SK-N-SH treated with all-trans-retinoic acid at 6 μM for 48 hours (cell line): ENCODE data around the gene DEPDC5.

Source experiments
- ATAC-seq: fragments of 200-7000 bp; cut with Tn5 transposase; 3 replicates; pipeline ENCODE4 v1.9.1; 2020; ENCODE audit warnings: mild to moderate bottlenecking, moderate library complexity
- BACH2 ChIP-seq: fragments of 250-450 bp; sonication (Bioruptor Pico); IDR thresholded peaks from 2 replicates; pipeline ENCODE4 v1.9.0; 2021; ENCODE audit warnings: mild to moderate bottlenecking, borderline replicate concordance
- CSDC2 ChIP-seq: fragments of 250-450 bp; sonication (Bioruptor Pico); IDR thresholded peaks from 2 replicates; pipeline ENCODE4 v1.5.0; 2020; ENCODE audit warnings: mild to moderate bottlenecking, moderate library complexity
- CSRNP3 ChIP-seq: fragments of 250-450 bp; sonication (Bioruptor Pico); IDR thresholded peaks from 2 replicates; pipeline ENCODE4 v1.5.1; 2021; ENCODE audit warnings: mild to moderate bottlenecking, moderate library complexity
- ESRRG ChIP-seq: fragments of 250-450 bp; sonication (Bioruptor Pico); IDR thresholded peaks from 2 replicates; pipeline ENCODE4 v1.6.1; 2021; ENCODE audit warnings: mild to moderate bottlenecking
- GLIS3 ChIP-seq: fragments of 250-450 bp; sonication (Bioruptor Pico); IDR thresholded peaks from 2 replicates; pipeline ENCODE4 v1.5.0; 2020; ENCODE audit warnings: mild to moderate bottlenecking, moderate library complexity
- ISL1 ChIP-seq: fragments of 250-450 bp; sonication (Bioruptor Pico); IDR thresholded peaks from 2 replicates; pipeline ENCODE4 v2.1.2; 2022; ENCODE audit warnings: mild to moderate bottlenecking, moderate library complexity
- OSR1 ChIP-seq: fragments of 250-450 bp; sonication (Bioruptor Pico); IDR thresholded peaks from 2 replicates; pipeline ENCODE4 v1.8.0; 2022; ENCODE audit warnings: moderate library complexity, mild to moderate bottlenecking, inconsistent platforms
- PATZ1 ChIP-seq: fragments of 250-450 bp; sonication (Bioruptor Pico); IDR thresholded peaks from 2 replicates; pipeline ENCODE4 v1.8.0; 2020; ENCODE audit warnings: mild to moderate bottlenecking, moderate library complexity, borderline replicate concordance
- POU6F1 ChIP-seq: fragments of 250-450 bp; sonication (Bioruptor Pico); IDR thresholded peaks from 2 replicates; pipeline ENCODE4 v1.8.0; 2021; ENCODE audit warnings: low read depth, mild to moderate bottlenecking, moderate library complexity, borderline replicate concordance
- PPARA ChIP-seq: fragments of 250-450 bp; sonication (Bioruptor Pico); IDR thresholded peaks from 2 replicates; pipeline ENCODE4 v1.5.0; 2020; ENCODE audit warnings: mild to moderate bottlenecking, borderline replicate concordance
- RARB ChIP-seq: fragments of 250-450 bp; sonication (Bioruptor Pico); IDR thresholded peaks from 2 replicates; pipeline ENCODE4 v1.8.0; 2021; ENCODE audit warnings: mild to moderate bottlenecking, moderate library complexity
- TCF4 ChIP-seq: fragments of 250-450 bp; sonication (Bioruptor Pico); IDR thresholded peaks from 2 replicates; pipeline ENCODE4 v1.8.0; 2021; ENCODE audit warnings: mild to moderate bottlenecking, moderate library complexity, borderline replicate concordance
- TOX ChIP-seq: fragments of 250-450 bp; sonication (Bioruptor Pico); IDR thresholded peaks from 2 replicates; pipeline ENCODE4 v1.8.0; 2021; ENCODE audit warnings: mild to moderate bottlenecking, moderate library complexity, borderline replicate concordance
- TSHZ2 ChIP-seq: fragments of 250-450 bp; sonication (Bioruptor Pico); IDR thresholded peaks from 2 replicates; pipeline ENCODE4 v1.5.0; 2020; ENCODE audit warnings: mild to moderate bottlenecking, moderate library complexity
- ZC3H10 ChIP-seq: fragments of 250-450 bp; sonication (Bioruptor Pico); IDR thresholded peaks from 2 replicates; pipeline ENCODE4 v1.5.1; 2021; ENCODE audit warnings: mild to moderate bottlenecking, moderate library complexity
- ZFP3 ChIP-seq: fragments of 250-450 bp; sonication (Bioruptor Pico); IDR thresholded peaks from 2 replicates; pipeline ENCODE4 v1.5.0; 2020; ENCODE audit warnings: mild to moderate bottlenecking, moderate library complexity
- ZFP30 ChIP-seq: fragments of 450-650 bp; formaldehyde crosslinking; IDR thresholded peaks from 2 replicates; pipeline ENCODE4 v1.5.0; 2022; ENCODE audit warnings: mild to moderate bottlenecking, moderate library complexity
- ZNF565 ChIP-seq: fragments of 450-650 bp; formaldehyde crosslinking; conservative IDR thresholded peaks from 2 replicates; pipeline ENCODE4 v1.5.0; 2020; ENCODE audit warnings: low read depth, mild to moderate bottlenecking, moderate library complexity
- ZNF8 ChIP-seq: fragments of 450-650 bp; formaldehyde crosslinking; IDR thresholded peaks from 2 replicates; pipeline ENCODE4 v1.5.0; 2020; ENCODE audit warnings: mild to moderate bottlenecking, moderate library complexity

Gene DEPDC5

GRCh38 chr22:31828739-31829138 is 74.9 kb downstream of the DEPDC5 start:
- no peak for TF ChIP-seq ISL1 (CRISPR knock-in tag)
- no peak for TF ChIP-seq BACH2
- TF ChIP-seq OSR1 (CRISPR knock-in tag) = no peak
- no peak for TF ChIP-seq TCF4
- TF ChIP-seq ZNF565 (CRISPR knock-in tag) = no peak
- ATAC-seq = no peak

GRCh38 chr22:31829505-31829904 is 75.7 kb downstream of the DEPDC5 start:
- ATAC-seq = peak; percentile 98
- TF ChIP-seq RARB (CRISPR knock-in tag) = no peak; the same call in 1 of the 2 replicates
- no peak; the same call in 1 of the 2 replicates for TF ChIP-seq TCF4
- TF ChIP-seq ISL1 (CRISPR knock-in tag) = peak; percentile 73
- TF ChIP-seq TOX (CRISPR knock-in tag) = peak; percentile 47; the same call in 1 of the 2 replicates
- TF ChIP-seq OSR1 (CRISPR knock-in tag) = no peak

- TF ChIP-seq CSRNP3 = no peak
- no peak for TF ChIP-seq ZFP3
- no peak for TF ChIP-seq RARB (CRISPR knock-in tag)
- TF ChIP-seq ESRRG = no peak
- no peak for TF ChIP-seq CSDC2 (CRISPR knock-in tag)
- TF ChIP-seq, all 23 proteins: peak for 0
- ATAC-seq = no peak
These were observed 76.9 kb downstream of the DEPDC5 start for GRCh38 chr22:31830721-31831070.

- TF ChIP-seq PPARA (no peak), ESRRG (no peak), RARB (CRISPR knock-in tag) (no peak), PATZ1 (CRISPR knock-in tag) (no peak), ZNF565 (CRISPR knock-in tag) (no peak), CSRNP3 (no peak), ZNF8 (CRISPR knock-in tag) (no peak), POU6F1 (CRISPR knock-in tag) (no peak), ZFP30 (CRISPR knock-in tag) (no peak), GLIS3 (CRISPR knock-in tag) (no peak)
- no peak for ATAC-seq
These were observed 80.1 kb downstream of the DEPDC5 start for GRCh38 chr22:31833930-31834329.

GRCh38 chr22:31836010-31836409 is 82.2 kb downstream of the DEPDC5 start:
- no peak for ATAC-seq
- TF ChIP-seq RARB (CRISPR knock-in tag) (no peak), ZFP3 (no peak), ZNF565 (CRISPR knock-in tag) (no peak), ZC3H10 (CRISPR knock-in tag) (no peak), OSR1 (CRISPR knock-in tag) (no peak), ZFP30 (CRISPR knock-in tag) (no peak), ISL1 (CRISPR knock-in tag) (no peak), TSHZ2 (CRISPR knock-in tag) (no peak), BACH2 (no peak), GLIS3 (CRISPR knock-in tag) (no peak)
